Measurements from ENCODE around the gene FKBP1A.

Gene FKBP1A

DNA sequence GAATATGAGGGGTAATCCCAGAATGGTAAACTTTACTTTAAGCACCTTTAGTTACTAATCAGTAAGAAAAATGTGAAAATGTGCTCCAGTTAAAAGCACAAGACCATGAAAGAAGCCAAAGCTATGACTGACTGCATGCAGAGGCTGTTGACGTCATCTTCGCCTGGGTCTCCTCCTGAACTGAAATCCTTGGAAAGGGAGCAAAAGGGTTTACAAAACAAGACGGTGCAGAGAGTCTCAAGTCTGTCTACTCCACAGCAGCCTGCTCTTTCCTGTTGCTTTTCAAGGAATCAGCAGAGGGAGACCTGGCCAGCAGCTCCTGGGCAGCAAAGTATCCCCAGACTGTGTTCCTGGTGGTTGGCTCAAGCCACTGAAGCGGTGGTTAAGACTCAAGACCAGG lies 10.2 kb downstream of the FKBP1A start:
- DNase-seq = no peak

- DNase-seq = peak; percentile 62
Measured at GRCh38 chr20:1381753-1382591, 10.9 kb downstream of the FKBP1A start.

GRCh38 chr20:1378735-1379125 lies 14.1 kb downstream of the FKBP1A start:
- DNase-seq = no peak

- no peak for DNase-seq
Measured at GRCh38 chr20:1377984-1378734, 14.7 kb downstream of the FKBP1A start.

- DNase-seq = no peak
Measured at GRCh38 chr20:1377341-1377871, 15.4 kb downstream of the FKBP1A start.

DNA sequence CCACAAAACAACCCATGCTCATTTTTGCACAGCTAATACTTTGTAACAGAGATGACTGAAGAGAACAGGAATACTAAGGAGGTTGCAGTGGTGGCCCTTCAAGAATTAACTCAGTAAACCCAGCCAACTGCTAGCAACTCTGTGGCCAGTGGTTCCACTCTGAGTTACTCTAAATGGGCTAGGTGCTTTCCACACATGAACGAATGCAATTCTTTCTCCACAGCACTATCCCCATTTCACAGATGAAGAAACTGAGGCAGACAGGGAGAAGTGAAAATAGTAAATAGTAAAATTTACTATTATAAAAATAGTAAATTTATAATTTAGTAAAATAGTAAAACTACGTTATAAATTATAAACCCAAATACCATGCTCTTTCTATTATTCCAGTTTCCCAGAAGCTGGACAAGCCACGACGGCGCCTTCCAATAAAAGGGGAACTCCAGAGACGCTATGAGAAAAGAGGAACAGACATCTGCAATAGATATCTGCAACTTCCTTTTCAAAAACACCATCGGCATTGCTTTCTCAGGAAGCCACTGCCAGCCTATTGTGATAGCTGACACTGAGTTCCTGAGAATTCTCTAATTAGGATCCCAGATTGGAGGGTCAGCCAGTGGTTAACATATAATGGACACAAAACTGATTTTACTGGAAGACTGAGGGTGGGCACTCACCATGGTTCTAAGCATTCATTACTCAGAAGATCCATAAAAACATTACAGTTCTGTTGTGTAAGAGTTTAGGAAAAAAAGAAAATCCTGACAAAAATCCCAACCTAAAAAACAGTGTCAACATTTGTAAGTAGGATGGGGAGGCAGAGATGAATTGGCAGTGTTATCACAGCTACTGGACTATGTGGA lies 16.2 kb downstream of the FKBP1A start:
- DNase-seq = no peak

GRCh38 chr20:1376007-1376406 lies 16.8 kb downstream of the FKBP1A start:
- DNase-seq = no peak

- DNase-seq = peak; percentile 21
Measured at GRCh38 chr20:1375515-1375914, 17.3 kb downstream of the FKBP1A start.

DNA sequence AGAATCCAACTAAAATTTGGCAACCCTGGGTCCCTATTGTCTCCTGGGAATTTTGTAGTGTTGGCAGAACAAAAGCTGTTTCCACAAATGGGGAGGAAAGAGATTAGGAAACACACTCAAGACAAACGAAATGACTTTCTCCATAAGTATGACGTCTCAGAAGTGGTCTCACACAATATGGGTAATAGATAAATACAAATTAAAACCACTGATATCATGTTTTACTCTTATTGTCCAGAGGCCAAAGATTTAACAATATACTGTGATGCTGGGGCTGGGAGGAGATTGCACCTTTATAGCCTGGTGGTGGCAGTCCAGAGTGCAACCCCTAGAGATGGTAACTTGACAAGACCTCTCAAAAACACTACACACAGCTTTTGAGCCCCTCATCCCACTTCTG lies 18.6 kb downstream of the FKBP1A start:
- DNase-seq = no peak

GRCh38 chr20:1373614-1374013 lies 19.2 kb downstream of the FKBP1A start:
- DNase-seq = no peak

- no peak for DNase-seq
Measured at GRCh38 chr20:1373036-1373435, 19.8 kb downstream of the FKBP1A start.

DNA sequence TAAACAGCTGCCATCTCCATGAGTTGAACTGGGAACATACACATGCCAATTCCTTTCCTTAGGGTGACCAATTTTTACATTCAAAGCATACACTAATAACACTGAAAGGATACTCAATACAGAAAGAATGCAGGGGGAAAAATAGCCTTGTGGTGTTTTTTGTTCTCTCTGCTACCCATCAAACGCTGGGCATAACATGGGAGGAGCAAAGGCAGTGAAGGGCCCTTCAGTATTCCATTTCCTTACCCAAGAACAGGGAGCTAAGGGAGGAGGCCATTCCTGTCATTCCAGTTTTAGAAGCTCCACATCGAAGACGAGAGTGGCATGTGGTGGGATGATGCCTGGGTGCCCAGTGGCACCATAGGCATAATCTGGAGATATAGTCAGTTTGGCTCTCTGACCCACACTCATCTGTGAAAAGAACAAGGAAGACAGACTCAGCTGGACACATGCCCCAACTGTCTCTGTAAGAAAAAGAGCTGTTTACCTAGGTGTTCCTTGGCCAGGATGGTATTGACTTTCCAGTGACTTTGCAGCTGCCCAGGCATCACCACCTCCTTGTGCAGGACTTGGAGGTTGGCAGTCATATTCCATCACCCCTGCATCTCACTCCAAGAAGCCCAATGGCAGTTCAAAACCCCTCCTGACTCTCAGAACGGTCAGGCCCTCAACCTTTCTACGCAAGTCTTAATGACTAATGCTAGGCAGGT lies 20.9 kb downstream of the FKBP1A start:
- no peak for DNase-seq

DNA sequence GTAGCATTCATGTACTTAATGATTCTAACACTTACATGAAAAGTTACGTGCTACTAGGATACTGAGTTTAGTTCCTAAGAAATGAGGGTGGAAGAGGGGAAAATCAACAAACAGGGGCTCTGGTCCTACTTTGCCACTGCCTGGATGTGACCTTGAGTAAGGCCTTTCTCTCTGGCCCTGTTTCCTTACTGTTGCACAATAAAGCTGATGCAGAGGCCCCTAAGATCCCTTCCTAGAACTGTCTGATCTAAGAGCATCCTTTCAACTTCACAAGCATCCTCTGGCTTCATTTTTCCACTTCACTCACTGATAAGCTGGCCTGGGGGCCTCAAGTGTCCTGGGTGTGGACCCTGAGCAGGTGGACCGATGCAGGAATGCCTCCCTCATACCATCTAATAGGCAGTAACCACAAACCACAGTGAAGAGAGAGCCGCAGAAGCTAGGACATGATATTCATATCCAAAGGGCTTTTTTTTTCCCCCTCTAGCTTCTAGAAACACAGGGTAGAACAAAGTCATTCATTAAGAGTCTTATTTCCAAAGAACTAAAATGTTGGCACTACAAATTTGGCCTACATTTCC lies 21.6 kb downstream of the FKBP1A start:
- DNase-seq = no peak

DNA sequence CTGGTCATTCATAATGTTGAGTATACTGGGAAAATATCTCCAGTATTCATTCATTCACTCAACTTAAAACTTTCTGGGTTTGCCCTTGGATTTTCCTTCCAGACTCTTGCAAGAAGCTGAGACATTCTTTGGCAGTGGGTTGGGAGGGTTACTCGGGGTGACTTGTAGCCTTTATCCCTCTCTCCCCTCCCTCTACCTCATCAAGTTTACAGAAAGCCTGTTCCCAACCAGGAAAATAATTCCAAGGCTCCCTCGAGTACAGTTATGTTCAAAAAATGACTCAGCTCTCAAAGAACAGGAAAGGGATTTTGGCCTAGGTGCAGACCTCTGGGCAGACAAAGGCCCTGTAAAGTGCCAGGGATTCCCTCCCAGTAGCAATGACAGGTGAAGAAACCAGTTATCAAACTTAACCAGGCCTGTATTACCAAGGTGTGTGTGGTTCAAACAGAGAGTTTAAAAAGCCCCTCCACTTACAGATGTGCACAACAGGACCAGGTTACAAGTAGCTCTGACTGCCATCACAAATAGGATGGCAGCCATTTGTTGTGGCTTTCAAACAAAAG lies 22.2 kb downstream of the FKBP1A start:
- no peak for DNase-seq

DNA sequence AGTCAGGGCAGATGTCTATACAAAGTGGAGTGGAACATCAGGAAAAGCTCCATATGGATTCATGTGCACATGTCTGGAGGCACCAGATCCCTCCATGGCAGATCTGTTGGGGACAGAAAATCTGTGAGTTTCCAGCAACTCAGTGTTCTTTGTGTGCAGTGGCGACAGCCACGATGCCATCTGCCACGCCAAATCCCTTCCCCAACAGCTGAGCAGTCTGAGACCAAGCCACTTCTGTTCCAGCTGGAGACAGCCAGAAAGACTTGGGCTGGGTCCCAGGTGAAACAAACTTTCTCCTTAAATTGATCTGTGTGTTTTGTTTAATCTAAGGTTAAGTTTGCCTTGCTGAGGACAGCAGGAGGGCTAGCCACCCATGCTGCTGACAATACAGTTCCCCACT lies 22.9 kb downstream of the FKBP1A start:
- DNase-seq = no peak

GRCh38 chr20:1368448-1369199 lies 24.2 kb downstream of the FKBP1A start:
- no peak for DNase-seq

DNA sequence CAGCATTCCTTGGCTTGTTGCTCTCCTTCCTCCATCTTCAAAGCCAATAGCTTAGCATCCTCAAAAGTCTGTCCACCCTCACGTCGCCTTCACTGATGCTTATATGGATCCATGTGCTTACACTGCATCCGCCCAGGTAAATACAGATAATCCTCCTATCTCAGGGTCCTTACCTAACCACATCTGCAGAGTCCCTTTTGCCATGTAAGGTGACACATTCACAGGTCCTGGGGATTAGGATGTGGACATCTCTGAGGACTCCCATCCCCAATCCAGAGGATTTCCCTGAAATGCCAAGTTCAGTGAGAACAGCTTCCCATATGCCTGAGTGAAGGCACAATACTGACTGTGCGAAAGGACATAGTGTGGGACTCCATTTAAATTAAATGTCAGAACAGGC lies 25.4 kb downstream of the FKBP1A start:
- DNase-seq = no peak

GRCh38 chr20:1364106-1364505 lies 28.7 kb downstream of the FKBP1A start:
- no peak for DNase-seq

DNA sequence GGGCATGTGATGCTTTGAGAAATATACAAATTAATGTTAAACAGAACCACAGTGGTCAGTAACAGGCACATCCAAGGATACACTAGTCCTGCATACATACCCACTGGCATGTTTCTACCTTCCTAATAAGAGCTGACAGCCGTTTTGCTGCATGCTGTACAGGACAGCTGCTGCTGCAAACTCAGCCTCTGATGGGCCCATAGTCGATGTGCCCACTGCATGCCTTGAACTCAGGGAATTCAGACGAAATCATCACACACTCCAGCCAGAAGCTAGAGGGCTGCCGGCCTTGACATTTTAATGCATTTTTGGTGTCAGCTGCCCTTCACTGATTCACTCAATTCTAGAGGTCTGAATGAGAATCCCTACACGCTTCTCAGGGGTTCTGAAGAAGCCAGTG lies 29.3 kb downstream of the FKBP1A start:
- DNase-seq = no peak

DNA sequence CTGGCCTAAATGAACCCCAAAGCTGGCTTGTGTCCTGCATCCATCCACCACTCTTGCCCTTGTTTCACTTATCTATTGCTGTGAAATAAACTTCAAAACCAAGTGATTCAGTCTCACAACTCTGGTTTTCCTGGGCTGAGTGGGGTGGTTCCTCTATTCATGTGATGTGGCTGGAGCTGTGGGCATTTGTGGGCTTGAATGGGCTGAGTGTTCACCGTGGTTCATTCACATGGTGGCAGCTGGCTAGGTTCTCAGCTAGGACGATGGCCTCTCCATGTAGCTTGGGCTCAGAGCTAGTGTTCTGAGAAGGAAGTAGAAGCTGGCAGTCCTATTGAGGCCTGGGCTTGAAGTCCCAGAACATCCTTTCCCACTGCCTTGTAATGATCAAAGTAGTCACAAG lies 30.4 kb downstream of the FKBP1A start:
- DNase-seq = no peak
